ENCODE results near the gene PTPRG. TPM values are rescaled to one million over a fixed set of nuclear protein-coding genes. Genes with fewer than 3 reads are reported as not detected.
"Not testable (repeated sequence)": the region's sequence is repeated elsewhere in the genome, so short reads cannot be mapped to it uniquely, and the experiment has no call there.

PTPRG gene
- polyA plus RNA-seq, 3 donors = 76.9 to 94.9 (median 92.1) TPM

GRCh38 chr3:62020706-62021105 is 459.3 kb downstream of the PTPRG start:
- no peak for DNase-seq (ENCODE audit: extremely low read depth in 1 of 11, low read depth in 9 of 11, low spot score in 4 of 11)

- no peak for DNase-seq (ENCODE audit: extremely low read depth in 1 of 11, low read depth in 9 of 11, low spot score in 4 of 11)
Measured at GRCh38 chr3:62022312-62022711, 460.9 kb downstream of the PTPRG start.

GRCh38 chr3:62024882-62025281 is 463.5 kb downstream of the PTPRG start:
- DNase-seq (ENCODE audit: extremely low read depth in 1 of 11, low read depth in 9 of 11, low spot score in 4 of 11) = no peak

GRCh38 chr3:62025913-62026312 is 464.5 kb downstream of the PTPRG start:
- no peak for DNase-seq (ENCODE audit: extremely low read depth in 1 of 11, low read depth in 9 of 11, low spot score in 4 of 11)

- DNase-seq (ENCODE audit: extremely low read depth in 1 of 11, low read depth in 9 of 11, low spot score in 4 of 11) = peak in 8 of 11 donors; percentile 20 to 53 (median 28)
Measured at GRCh38 chr3:62027241-62027640, 465.9 kb downstream of the PTPRG start.

- DNase-seq (ENCODE audit: extremely low read depth in 1 of 11, low read depth in 9 of 11, low spot score in 4 of 11) = no peak
Measured at GRCh38 chr3:62027796-62028195, 466.4 kb downstream of the PTPRG start.

- no peak for DNase-seq (ENCODE audit: extremely low read depth in 1 of 11, low read depth in 9 of 11, low spot score in 4 of 11)
Measured at GRCh38 chr3:62028236-62028635, 466.9 kb downstream of the PTPRG start.

- DNase-seq (ENCODE audit: extremely low read depth in 1 of 11, low read depth in 9 of 11, low spot score in 4 of 11) = no peak
Measured at GRCh38 chr3:62032738-62033137, 471.4 kb downstream of the PTPRG start.

- DNase-seq (ENCODE audit: extremely low read depth in 1 of 11, low read depth in 9 of 11, low spot score in 4 of 11) = no peak
Measured at GRCh38 chr3:62035402-62036057, 474.2 kb downstream of the PTPRG start.

GRCh38 chr3:62036726-62037125 is 475.4 kb downstream of the PTPRG start:
- no peak for DNase-seq (ENCODE audit: extremely low read depth in 1 of 11, low read depth in 9 of 11, low spot score in 4 of 11)

GRCh38 chr3:62038798-62039197 is 477.4 kb downstream of the PTPRG start:
- not testable (repeated sequence) for DNase-seq (ENCODE audit: extremely low read depth in 1 of 11, low read depth in 9 of 11, low spot score in 4 of 11)

- no peak for DNase-seq (ENCODE audit: extremely low read depth in 1 of 11, low read depth in 9 of 11, low spot score in 4 of 11)
Measured at GRCh38 chr3:62039586-62039985, 478.2 kb downstream of the PTPRG start.

GRCh38 chr3:62041681-62042080 is 480.3 kb downstream of the PTPRG start:
- DNase-seq (ENCODE audit: extremely low read depth in 1 of 11, low read depth in 9 of 11, low spot score in 4 of 11) = no peak

- no peak for DNase-seq (ENCODE audit: extremely low read depth in 1 of 11, low read depth in 9 of 11, low spot score in 4 of 11)
Measured at GRCh38 chr3:62044874-62045411, 483.6 kb downstream of the PTPRG start.

- no peak for DNase-seq (ENCODE audit: extremely low read depth in 1 of 11, low read depth in 9 of 11, low spot score in 4 of 11)
Measured at GRCh38 chr3:62046326-62046725, 485.0 kb downstream of the PTPRG start.

GRCh38 chr3:62048577-62048976 is 487.2 kb downstream of the PTPRG start:
- DNase-seq (ENCODE audit: extremely low read depth in 1 of 11, low read depth in 9 of 11, low spot score in 4 of 11) = no peak

GRCh38 chr3:62049033-62049432 is 487.7 kb downstream of the PTPRG start:
- DNase-seq (ENCODE audit: extremely low read depth in 1 of 11, low read depth in 9 of 11, low spot score in 4 of 11) = no peak

GRCh38 chr3:62051506-62051905 is 490.1 kb downstream of the PTPRG start:
- DNase-seq (ENCODE audit: extremely low read depth in 1 of 11, low read depth in 9 of 11, low spot score in 4 of 11) = no peak

- DNase-seq (ENCODE audit: extremely low read depth in 1 of 11, low read depth in 9 of 11, low spot score in 4 of 11) = no peak
Measured at GRCh38 chr3:62052331-62052730, 491.0 kb downstream of the PTPRG start.

GRCh38 chr3:62056658-62057057 is 495.3 kb downstream of the PTPRG start:
- no peak for DNase-seq (ENCODE audit: extremely low read depth in 1 of 11, low read depth in 9 of 11, low spot score in 4 of 11)

Data from renal cortex interstitium (tissue), 11 donors.